Pancreas (tissue), 10 donors: ENCODE results near the gene LACC1. TPM values are rescaled to one million over a fixed set of nuclear protein-coding genes. Genes with fewer than 3 reads are reported as not detected.

Source experiments
- ATAC-seq, 4 donors: fragments of 200-7000 bp; cut with Tn5 transposase; one replicate each; pipeline versions ENCODE4 v1.8.0 to v1.9.1; 2020; ENCODE audit warnings: mild to moderate bottlenecking in 4 of 4, moderate library complexity in 4 of 4
- DNase-seq, 6 donors: peaks; one replicate each; pipeline ENCODE4 v3.0.0-alpha.2; 2020
- FAIRE-seq: peaks from 2 replicates; lab custom pipeline; 2012; peaks lifted over from hg19 to GRCh38; lab: Jason Lieb, UNC
- H3K27ac ChIP-seq, 4 donors: fragments of 200-600 bp; sonication (generic); 1 replicate in 3 of 4; 2 replicates in 1 of 4; pipeline versions ENCODE4 v1.5.0 to v1.8.0; 2020
- H3K27me3 ChIP-seq, 4 donors: fragments of 200-600 bp; one replicate each; pipeline ENCODE4 v1.8.0; 2021
- H3K36me3 ChIP-seq, 3 donors: fragments of 200-600 bp; sonication (generic) in 1 of 3; one replicate each; pipeline versions ENCODE4 v1.5.0 to v1.8.0; 2020 to 2021
- H3K4me1 ChIP-seq, 3 donors: fragments of 200-600 bp; one replicate each; pipeline ENCODE4 v1.8.0; 2021
- H3K4me3 ChIP-seq, 4 donors: fragments of 200-600 bp; sonication (generic) in 2 of 4; one replicate each; pipeline versions ENCODE4 v1.5.0 to v1.8.0; 2020 to 2021
- H3K9me3 ChIP-seq, 4 donors: fragments of 200-600 bp; one replicate each; pipeline ENCODE4 v1.8.0; 2021
- CTCF ChIP-seq, 4 donors: fragments of 200-600 bp; sonication (generic) in 3 of 4; IDR thresholded peaks; one replicate each; pipeline versions ENCODE4 v1.5.0 to v1.8.0; 2021; ENCODE audit warnings: antibody characterized with exemption in 4 of 4
- WGBS, 2 donors: extraction: QIAGEN DNeasy Blood & Tissue Kit; methylation state at CpG; one replicate each; pipeline ENCODE4 v1.1.7; 2013; 5-methylcytosine and 5-hydroxymethylcytosine counted together
- intact Hi-C, 3 donors: fragments of 100-400 bp; cut with DNase I; formaldehyde crosslinking; loops; one replicate each; pipeline versions ENCODE4 v1.11.1 to v1.14.2; 2022
- polyA plus RNA-seq, 2 donors: library from polyadenylated mRNA; stranded (reverse); fragments of 200-250 nt; gene quantifications; one replicate each; pipeline ENCODE4 v1.2.3, GENCODE V29; 2013
- total RNA-seq, 6 donors: library from RNA; stranded (reverse); fragmentation: NEBNext Ultra II Directional in 4 of 6; extraction: Animal tissue kit (Norgen Biotek cat#: 25700) in 4 of 6; gene quantifications; one replicate each; pipeline versions ENCODE4 v1.2.1 to v1.2.4, GENCODE V29; 2021 to 2023
- donor health status: healthy with polysubstance abuse.
- donor health status: DM: no; HTN: no; CAD: no; lungs with moderate emphysema.
- donor health status: DM: no; HTN: no; CAD: no.
- donor health status: control.
- donor health status: control.
- donor health status: Bipolar disorder and iron deficiency.
- donor health status: DM: yes; HTN: yes; CAD: no.
- donor health status: DM: no; HTN: no; CAD: no.
- donor health status: DM: no; HTN: no; CAD: no.
- donor health status: DM: yes; HTN: yes; CAD: no.

The LACC1 gene
- total and polyA plus RNA-seq, 8 donors, result 2.5 to 5.9 (median 3.6) TPM

- DNase-seq (no peak), ATAC-seq (no peak), FAIRE-seq (no peak)
- no peak for TF ChIP-seq CTCF (IDR thresholded peaks at IDR 0.05)
- Histone ChIP-seq H3K27ac (no peak overlapping the region), H3K4me3 (no peak overlapping the region), H3K9me3 (no peaks in the 10 kb centered on the region), H3K27me3 (no peaks in the 10 kb centered on the region), H3K4me1 (no peaks in the 10 kb centered on the region), H3K36me3 (no peaks in the 10 kb centered on the region)
- intact Hi-C loops, result no loop called here
- 71 to 74% methylated on average over 1 of the region's 1 CpG for WGBS, 2 donors
Measured at GRCh38 chr13:43935878-43936277, 56.2 kb downstream of the LACC1 start.

DNA sequence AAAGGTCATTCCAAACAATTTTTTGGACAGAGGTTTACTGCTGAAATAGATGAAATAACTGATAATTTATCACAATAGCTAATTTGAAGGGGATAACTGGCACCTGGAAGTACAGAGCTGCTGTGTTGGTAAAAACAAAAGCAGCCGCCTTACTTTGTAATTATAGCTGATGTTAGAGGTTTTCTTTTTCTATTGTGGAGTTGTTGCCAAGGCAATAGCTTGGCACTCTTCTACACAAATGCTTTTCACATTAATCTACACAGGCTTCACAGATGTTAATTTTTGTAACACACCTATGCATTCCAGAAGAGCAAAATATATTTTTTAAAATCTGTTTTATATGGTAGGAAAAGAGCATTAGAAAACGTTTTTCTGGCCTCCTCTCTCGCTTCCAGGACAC, 56.9 kb downstream of the LACC1 start:
- no peak for DNase-seq

DNA sequence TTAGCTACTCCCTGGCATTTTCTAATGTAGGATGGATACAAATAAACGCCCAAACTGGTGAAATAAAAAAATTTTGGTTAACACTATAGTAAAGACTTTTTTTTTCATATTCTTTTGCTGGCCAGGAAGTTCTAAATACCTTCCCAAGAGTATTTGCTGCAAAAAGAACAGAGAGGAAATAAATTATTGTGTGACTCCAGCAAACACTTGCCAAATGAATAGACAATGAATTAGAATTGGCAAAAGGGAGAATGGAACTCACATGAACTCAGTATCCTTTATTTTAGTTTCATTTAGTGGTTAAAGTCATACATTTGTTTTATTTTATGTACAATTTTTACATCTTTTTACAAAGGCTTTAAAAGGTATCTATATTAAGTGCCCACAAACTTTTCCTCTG, 58.1 kb downstream of the LACC1 start:
- H3K4me3 ChIP-seq, result no peak overlapping the region
- FAIRE-seq (no peak), ATAC-seq (no peak), DNase-seq (no peak)
- intact Hi-C loops, result no loop called here
- no peaks in the 10 kb centered on the region for H3K9me3 ChIP-seq
- H3K4me1 ChIP-seq, result no peaks in the 10 kb centered on the region
- H3K27me3 ChIP-seq, result no peaks in the 10 kb centered on the region
- no peaks in the 10 kb centered on the region for H3K36me3 ChIP-seq
- H3K27ac ChIP-seq, result no peak overlapping the region
- 59 to 68% methylated on average over 1 of the region's 1 CpG for WGBS, 2 donors
- TF ChIP-seq CTCF (IDR thresholded peaks at IDR 0.05), result no peak

More for the DNA sequence above, 56.9 kb downstream of the LACC1 start:
- Histone ChIP-seq H3K4me1 (no peaks in the 10 kb centered on the region), H3K9me3 (no peaks in the 10 kb centered on the region), H3K27ac (no peak overlapping the region), H3K4me3 (no peak overlapping the region), H3K36me3 (no peaks in the 10 kb centered on the region), H3K27me3 (no peaks in the 10 kb centered on the region)
- FAIRE-seq (no peak), ATAC-seq (peak in 1 of 4 donors; percentile 41)
- intact Hi-C loops, result no loop called here
- WGBS, 2 donors, result 51 to 56% methylated on average over 3 of the region's 3 CpGs
- no peak for TF ChIP-seq CTCF (IDR thresholded peaks at IDR 0.05)

DNA sequence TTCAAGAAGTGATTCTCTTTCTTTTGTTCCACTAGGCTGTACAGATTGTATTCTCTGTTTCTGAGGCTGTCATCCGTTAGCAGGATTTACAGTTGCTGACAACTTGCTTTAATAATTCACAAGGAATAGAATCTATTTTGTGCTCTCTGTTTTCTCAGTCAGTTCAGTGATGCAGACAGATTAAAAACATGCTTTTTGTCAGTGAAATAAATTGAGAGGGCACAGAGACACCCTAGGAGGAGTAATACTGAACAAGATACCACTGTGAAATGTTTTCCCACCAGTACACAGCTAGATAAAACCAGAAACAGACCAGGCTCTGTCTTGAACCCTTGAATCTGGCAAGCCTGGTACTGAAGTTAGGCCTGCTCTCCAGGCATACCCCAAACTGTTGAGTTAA, 58.7 kb downstream of the LACC1 start:
- intact Hi-C loops, result no loop called here
- Histone ChIP-seq H3K27me3 (no peaks in the 10 kb centered on the region), H3K36me3 (no peaks in the 10 kb centered on the region), H3K4me3 (no peak overlapping the region), H3K9me3 (no peaks in the 10 kb centered on the region), H3K4me1 (no peaks in the 10 kb centered on the region), H3K27ac (no peak overlapping the region)
- no peak for DNase-seq
- TF ChIP-seq CTCF (IDR thresholded peaks at IDR 0.05), result no peak
- WGBS, 2 donors, result 81 to 83% methylated on average over 1 of the region's 1 CpG
- ATAC-seq, result no peak
- FAIRE-seq, result no peak

DNA sequence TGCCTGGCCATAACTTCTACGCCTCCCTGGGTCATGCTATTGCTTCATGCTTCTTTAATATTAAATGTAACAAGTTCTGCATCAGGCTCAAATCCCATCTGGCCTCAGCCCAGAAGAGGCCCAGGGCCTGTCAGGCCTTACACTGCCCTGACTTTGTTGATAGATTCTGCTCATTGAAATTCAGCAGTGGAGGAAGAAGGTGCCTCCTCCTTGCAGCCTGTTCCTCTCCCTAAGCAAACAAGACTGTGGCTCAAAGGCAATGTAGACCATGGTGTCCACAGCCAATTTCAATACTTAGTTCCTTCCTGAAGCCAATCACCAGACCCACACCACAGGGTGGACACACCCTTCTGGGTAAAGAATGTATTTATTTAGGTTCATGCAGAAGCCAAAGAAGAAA, 59.4 kb downstream of the LACC1 start:
- H3K9me3 ChIP-seq, result no peaks in the 10 kb centered on the region
- intact Hi-C loops, result no loop called here
- ATAC-seq (peak in 1 of 4 donors; percentile 48), DNase-seq (no peak), FAIRE-seq (no peak)
- no peaks in the 10 kb centered on the region for H3K36me3 ChIP-seq
- H3K4me1 ChIP-seq, result no peaks in the 10 kb centered on the region
- 90 to 94% methylated on average over 1 of the region's 1 CpG for WGBS, 2 donors
- H3K27me3 ChIP-seq, result no peaks in the 10 kb centered on the region
- no peak overlapping the region for H3K27ac ChIP-seq
- no peak overlapping the region for H3K4me3 ChIP-seq
- no peak for TF ChIP-seq CTCF (IDR thresholded peaks at IDR 0.05)
